ENCODE results near the gene CAV3.

The CAV3 gene

DNA sequence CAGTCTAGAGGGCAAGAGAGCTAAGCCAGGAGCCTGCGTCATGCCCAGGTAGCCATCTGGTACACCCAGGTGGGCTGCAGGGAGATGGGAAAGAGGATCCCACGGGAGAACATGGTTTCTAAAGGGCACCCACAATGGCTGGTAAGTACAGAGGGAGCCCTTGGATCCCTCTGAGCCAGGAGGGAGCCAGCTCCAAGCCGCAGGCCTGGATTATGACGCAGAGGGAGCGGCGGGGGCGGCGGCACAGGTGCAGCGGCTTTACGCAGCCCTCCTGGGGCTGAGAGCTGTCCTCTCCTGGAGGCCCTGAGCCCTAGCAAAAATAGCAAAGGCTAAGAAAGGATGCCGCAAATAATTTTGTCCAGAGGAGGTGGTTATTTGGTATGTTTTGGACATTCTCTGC, 2.8 kb downstream of the CAV3 start:
- DNase-seq, result no peak

DNA sequence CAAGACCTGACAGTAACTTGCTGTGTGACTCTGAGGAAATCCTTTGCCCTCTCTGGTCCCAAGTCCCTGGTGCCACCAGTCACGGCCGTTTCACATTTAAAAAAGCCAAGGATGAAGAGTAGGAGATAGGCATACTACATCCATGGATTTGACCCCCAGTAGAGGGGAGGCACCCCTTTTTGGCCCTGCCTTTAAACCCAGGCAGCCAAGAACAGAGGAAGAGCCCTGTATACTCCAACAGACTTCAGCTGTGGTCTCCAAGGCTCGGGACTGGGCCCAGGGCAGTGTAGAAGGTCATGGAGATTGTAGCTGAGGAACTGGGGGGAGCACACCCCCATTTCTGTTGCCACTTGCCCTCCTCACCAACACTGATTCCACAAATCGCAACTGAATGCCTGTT, 3.7 kb downstream of the CAV3 start:
- DNase-seq, result no peak

DNA sequence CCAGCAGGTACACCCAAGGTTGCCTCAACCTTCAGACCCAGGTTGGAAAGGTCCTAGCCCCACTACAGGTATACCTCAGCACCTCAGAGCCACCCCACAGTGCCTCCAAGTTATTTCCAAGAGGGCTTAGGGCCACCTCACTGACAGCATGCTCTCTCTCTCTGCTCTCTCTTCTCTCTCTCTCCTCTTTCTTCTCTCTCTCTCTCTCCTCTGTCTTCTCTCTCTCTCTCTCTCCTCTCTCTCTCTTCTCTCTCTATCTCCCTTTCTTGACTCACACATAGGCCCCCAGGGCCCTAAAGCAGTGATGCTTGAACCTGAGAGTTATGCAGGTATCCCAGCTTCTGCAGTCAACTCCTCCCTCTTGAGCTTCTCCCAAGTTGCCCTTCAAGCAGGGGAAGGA, 4.2 kb downstream of the CAV3 start:
- no peak for DNase-seq

DNA sequence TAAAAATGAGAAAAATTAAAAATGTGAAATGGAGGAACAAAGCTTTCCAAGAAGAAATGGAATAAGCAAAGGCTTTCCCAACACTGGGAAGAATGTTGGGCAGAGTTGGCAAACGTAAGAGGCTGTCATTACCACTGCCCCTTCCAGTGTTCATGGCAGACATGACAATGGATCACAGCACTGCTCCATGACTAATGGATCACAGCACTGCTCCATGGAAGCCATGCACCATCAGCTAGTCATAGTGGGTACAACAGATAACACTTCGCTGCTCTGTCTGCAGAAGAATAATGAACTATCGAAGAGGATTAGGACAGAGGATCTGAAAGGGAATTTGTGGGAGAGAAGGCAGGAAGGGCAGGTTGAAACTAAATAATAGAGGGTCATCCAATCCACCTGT, 5.0 kb downstream of the CAV3 start:
- no peak for DNase-seq

DNA sequence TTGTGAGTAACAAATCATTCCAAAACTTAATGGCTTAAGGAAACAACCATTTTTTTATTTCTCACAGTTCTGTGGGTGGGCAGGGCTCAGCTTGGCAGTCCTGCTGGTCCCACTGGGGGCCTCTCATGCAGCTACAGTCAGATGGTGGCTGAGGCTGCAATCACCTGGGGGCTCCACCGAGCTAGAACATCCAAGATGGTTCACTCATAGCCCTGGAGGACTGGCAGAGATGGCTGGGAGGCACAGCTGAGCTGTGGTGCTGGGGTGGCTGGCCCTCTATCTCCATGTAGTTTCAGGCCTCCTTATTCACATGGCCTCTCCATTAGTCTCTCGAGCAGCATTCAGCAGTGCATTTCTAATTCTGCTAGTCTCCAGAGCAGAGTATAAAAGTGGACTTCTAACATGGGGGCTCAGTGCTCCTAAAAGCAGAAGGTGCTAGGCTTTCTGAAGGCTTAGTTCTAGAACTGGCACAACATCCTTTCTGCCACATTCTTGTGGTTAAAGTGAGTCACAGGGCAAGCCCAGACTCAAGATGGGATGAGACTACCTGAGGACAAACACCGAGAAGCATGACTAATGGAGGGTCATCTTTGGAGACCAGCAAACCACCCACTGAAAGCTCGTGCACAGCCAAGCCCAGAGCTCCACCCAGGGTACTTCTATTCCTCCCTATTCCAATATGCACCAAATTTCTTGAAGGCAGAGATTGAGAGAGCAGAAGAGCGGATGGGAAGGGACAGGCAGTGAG, 6.3 kb downstream of the CAV3 start:
- no peak for DNase-seq

DNA sequence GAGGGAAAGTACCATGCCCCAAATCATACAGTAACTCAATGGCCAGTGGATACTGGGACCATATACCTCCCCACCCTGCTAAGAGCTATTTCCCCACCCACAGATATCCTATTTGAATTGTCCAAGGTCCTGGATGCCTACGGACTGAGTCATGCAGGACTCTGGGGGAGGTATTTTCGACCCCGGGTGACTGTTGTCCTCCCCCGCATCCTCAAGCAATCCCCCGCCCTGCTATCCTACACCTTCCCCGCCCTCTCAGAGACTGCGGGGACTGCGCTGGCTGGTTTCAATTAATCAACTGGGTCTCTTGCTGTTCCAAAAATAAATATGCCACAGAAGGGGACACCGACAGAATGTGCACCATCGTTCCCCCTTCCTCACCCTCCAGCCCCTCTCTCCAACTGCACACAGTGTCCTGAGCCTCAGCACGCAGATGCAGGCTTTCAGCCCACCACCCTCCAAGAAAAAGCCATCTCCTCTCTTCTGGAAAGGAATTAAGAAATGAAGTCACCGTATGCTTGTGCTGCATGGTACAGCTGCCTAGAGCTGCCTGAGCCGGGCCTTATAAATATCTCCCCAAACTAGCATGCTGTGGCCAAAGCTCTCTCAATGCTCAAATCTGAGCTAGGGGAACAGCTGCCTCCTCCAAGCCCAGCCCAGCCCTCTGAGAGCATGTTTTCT, 8.1 kb downstream of the CAV3 start:
- no peak for DNase-seq

DNA sequence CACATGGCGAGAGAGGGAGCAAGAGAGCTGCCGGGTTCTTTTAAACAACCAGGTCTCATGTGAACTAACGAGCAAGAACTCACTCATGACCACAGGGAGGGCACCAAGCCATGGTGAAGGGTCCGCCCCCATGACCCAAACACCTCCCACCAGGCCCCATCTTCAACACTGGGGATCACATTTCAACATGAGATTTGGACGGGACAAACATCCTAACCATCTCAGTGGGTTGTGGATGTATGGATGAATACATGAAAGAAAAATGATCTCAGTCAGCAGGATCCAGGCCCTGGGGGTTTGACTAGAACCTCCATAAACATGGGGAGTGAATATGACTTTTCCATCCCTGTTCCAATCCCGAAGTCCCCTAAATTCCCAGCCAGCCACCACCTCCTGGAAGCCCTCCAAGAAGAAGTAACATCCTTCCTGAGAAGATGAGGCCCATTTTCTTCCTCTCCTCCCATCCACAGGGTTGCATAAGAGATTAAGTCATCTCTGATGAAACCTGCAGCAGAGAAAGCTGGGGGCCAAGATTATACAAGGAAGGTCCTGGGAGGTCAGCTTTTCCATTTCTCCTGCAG, 9.5 kb downstream of the CAV3 start:
- no peak for DNase-seq

DNA sequence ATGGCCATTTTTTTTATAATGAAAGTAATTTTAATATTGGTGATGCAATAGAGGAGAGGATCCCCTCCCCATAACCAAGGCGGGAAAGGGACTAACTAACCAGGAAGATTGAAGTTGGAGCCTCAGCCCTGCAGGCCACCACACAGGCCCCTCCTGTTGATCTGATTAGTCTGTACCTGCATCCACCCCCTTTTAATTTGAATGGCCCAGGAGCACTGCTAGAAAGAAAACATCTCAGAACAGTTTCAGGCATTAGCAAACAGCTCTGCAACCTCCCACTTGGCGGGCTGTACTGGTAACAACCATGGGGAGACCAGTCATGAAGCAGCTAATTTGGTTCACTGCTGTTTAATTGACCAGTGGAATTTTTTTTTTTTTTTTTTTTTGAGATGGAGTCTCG, 10.3 kb downstream of the CAV3 start:
- DNase-seq, result no peak

DNA sequence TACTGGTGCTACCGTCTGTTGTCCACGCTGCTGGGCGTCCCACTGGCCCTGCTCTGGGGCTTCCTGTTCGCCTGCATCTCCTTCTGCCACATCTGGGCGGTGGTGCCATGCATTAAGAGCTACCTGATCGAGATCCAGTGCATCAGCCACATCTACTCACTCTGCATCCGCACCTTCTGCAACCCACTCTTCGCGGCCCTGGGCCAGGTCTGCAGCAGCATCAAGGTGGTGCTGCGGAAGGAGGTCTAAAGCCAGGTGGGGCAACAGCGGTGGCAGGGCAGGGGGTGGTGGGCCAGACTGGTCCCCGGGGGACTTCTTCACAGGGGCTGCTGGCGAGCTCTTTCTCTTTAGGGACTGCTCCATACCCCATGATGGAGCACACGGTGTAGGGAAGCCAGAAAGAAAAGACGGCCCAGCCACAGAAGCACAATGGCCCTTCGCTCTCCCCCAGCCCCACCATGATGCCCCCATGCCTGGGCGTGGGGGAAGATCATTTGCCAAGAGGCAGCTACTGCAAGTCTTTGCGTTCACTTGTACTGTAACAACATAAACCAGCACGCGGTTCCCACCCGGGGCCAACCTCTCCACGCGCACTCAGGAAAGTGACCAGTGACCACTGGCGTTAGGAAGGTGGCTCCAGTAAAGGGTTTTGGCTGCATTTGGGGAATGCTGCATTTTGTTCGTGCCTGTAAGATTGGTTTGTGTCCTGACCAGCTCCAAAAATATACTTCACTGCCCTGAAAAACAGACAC, 12.2 kb downstream of the CAV3 start:
- no peak for DNase-seq

DNA sequence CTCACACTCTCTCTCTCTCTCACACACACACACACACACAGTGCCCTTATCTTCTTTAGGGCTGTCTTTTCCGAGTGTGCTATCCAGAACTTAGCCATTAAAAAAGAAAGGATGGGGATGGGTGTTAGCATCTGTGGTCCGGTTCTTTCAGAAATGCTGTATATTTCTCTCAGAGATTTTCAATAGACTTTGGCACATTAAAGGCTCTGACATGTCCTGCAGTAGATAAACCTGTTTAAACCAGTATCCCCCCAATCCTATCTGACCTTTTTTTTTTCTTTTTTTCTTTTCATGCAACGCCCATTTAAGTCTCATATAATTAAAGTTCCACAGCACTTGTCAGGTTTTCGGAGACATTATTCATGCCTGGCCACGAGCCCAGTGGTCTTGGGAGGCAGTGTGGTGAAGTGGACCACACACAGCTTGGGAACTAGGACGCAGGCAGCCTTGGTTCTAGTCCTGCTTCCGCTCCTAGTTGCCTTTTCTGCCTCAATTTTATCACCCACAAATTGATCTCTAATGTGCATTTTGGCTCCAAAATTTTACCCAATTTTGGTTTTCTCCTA, 13.3 kb downstream of the CAV3 start:
- DNase-seq, result no peak

DNA sequence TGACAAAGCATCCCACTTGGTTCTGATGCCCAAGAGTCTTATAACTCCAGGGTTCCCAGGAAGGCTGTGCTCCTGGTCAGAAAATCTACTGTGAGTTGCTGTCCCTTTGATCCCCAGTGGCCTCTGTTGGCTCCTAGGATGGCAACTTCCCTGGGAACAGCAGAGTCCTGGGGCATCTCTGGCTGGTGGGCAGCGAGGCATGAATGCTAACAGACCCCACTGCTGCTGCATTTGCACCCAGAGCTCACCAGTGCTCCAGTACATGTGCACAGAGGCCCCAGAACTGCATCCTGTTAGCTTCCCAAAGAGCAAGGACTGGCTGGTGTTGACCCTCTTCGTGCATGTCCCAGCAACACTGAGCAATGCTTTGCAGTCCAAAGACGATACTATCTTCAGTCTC, 15.7 kb downstream of the CAV3 start:
- no peak for DNase-seq

DNA sequence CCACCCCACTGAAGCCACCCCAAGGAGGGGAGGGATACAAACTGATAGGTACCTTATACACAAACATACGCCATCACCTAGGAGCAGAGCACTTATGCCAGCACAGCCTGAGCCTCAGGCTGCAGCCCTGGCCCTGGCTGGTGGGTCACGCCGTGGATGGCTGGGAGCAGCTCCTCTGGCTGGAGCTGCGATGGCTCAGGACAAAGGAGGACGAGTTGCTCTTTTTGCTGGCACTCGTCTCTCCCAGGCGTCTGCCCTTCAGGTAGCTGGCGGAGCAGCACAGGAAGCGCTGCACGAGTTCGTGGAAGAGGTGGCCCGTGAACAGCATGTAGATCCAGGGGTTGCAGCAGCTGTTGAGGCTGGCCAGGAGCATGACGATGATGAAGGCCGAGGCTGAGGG, 19.2 kb downstream of the CAV3 start:
- no peak for DNase-seq

DNA sequence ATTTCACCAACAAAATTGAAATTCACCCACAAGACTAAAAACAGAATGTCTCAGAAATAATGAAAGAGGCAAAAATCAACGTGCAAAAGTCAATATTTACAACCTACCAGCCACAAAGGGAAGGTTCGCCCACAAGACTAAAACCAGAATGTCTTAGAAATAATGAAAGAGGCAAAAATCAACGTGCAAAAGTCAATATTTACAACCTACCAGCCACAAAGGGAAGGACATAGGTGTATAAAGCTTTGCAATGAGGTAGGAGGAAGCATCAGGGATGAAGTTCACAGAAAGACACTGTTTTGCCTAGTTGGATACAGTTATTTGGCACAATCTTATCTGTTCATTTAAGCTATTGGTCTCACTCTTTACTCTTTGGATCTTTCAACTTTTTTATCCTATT, 21.5 kb downstream of the CAV3 start:
- no peak for DNase-seq

DNA sequence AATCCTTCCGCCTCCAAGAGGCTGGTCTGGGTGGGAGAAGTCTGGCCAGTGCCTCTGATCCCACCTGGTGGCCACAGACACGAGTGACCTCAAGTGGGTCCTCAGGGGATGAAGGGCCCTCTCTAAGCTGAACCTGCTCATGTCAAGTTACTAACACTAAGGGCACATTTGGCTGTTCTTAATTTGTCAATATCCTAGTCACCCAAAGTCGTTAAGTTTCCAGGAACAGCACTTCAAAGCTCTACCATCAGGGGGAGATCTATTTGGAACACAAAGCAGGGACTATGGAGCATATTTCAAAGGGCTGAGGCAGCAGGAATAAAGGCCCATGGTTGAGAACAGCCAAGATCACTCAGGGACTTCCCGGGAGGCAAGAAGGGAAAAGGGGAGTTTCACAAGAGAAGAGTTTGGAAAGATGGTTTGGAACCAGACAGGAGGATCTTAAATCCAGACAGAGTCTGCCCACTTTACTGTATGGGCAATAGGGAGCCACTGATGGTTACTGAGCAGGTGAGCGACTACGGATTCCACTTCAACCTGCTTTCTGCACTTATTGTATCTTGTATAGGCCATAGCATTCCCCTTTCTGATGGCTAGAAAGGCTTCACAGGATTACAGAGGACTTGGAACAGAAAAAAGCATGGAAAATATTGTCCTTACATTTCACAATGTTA, 22.1 kb downstream of the CAV3 start:
- no peak for DNase-seq

DNA sequence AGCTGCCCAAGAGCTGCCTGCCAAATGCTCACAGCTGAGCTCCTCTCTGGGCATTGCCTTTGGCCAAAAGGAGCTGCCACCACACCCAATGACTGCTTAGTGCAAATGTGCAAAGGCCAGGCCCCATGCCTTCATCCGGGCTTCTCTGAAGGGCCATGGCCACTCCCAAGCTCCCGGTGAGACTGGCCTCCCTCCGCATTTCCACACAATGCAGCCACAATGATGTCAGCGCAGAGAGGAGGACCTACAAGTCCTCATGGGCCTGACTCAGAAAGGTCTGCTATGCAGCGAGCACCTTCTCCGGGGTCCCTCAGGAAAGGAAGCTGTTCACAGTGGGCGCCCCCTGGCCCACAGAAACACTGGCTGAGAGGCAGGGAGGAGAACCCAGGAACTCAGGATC, 23.1 kb downstream of the CAV3 start:
- DNase-seq, result no peak

DNA sequence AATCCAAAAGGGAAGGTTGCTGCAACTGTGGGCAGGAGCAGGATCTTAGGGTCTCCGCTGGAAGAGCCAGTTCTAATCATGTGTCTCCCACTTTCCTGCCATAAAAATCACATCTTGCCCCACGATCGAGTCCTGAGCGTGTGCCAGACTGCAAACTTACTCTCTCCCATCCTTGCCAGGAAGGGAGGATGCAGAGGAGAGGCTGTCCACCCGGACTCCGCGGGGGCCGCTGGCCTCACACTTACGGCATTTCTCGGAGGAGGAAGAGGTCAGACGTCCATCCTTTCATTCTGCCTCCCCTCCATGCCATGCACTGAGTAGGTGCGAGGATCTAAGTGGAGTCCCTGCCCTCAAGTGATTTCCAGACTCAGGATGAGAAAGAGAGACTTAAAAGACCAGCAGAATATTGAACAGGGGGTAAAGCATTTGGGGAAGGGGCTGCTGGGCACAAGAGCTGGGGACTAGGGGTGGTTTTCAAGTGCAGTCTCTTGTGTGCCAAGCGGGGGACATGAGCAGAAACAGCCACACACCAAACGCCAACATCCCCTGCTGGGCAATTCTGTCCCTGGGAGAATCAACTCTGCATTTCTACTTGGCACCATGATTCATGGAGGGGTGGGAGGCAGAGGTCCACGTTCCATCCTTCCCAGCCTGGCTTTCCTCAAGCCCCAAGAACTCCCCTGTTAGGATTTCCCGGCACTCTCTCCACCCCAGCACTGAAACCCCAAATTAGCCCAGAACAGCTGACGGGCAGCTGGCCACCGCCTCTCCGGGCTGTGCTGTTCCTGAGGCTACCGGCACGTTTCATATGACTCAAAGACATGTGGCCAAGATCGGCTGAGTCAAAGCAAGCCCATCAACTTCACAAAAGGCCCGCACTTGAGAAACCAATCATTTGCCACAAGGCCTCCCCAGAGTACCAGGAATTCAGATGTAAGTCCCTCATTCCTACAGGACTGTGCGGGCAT, 24.2 kb downstream of the CAV3 start:
- no peak for DNase-seq

DNA sequence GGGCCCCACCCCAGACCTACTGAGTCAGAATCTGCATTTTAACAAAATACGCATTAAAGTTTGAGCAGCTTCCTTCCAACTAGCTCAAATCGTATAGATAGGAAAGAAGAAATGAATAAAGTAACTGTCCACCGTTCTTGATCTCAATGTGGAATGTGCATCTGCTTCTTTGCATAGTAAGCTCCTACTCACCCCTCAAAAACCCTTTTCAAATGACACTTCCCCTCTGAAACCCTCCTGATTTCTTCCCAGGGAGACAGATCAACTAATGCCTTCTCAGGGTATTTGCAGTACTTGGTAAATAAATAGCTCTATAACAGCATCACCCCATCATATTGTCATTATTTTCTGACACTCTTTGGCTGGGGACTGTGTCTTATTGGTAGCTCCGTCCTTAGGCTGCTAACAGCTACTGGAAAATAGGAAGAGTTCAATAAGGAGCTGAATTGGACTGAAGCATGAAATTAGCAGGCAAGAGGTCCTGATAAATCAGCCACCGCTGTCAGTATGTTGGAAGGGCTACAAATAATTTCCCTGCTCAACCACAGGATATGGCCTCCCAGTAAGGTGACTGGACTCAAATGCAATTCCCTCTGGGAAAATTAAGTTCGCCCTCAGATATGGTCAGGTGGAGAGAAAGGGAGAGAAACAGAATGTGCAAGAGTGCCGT, 25.6 kb downstream of the CAV3 start:
- DNase-seq, result no peak

DNA sequence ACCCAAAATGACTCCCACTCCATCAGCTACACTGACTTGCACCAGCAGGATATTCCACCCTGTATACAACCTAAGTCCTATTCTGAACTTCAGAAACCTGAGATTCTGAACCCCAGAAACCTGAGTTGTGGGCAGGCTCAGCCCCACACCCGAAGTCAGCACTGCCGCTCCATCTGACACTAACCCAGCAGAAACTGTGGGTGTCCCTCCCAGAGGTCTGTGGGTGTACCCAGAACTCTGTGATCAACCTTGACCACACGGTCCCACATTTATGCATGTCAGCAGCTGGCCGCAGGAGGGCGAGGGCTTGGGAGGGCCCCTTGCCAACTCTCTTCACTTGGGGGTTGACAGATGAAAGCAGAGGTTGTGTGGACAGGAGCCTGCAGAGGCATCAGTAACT, 26.5 kb downstream of the CAV3 start:
- DNase-seq, result no peak

DNA sequence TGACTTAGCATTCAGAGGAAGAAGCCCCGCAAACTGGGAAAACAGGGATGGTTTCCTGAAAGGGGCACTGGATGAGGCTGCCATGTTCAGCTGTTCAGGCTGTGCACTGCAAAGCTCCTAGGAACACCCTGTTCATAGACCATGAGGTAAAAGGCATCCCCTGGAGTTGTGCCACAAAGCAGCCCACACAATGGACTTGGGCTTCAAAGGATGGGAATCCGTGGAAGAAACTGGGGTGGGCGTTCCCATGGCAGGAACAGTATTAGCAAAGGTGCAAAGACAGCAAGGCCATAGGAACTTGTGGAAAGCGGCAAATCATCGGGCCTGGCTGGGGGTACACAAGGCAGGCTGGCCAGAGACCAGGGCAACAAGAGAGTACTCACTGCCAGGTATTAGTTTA, 26.9 kb downstream of the CAV3 start:
- no peak for DNase-seq

DNA sequence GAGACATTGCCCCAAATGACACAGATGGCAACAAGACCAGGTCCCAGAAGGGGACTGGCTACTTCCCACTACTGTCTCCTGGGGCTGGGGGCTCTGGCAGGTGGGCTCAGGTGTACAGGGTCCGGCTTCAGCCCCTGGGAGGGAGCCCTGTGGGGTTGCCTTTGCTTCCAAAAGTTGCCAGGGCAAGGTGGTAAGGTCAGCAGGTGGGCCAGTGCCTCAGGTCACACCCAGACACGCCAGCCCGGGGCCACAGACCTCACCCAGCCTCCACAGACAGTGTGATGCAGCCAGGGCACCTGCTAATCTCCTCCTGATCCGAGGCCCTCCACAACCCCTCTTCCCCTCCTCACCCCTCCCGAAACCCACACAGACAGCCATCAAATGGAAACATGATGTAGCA, 28.3 kb downstream of the CAV3 start:
- no peak for DNase-seq

All from NCI-H2171 (cell line).